ENCODE measurements around the gene PPP1R3C. TPM values are rescaled to one million over a fixed set of nuclear protein-coding genes. Genes with fewer than 3 reads are reported as not detected.

The PPP1R3C gene
- total RNA-seq, 2 experiments from 2014 or later: not detected

GRCh38 chr10:91629715-91630549 lies 2.9 kb downstream of the PPP1R3C start:
- H3K79me2 ChIP-seq (ENCODE audit: insufficient read depth, low read depth, low read length): no peaks in the 10 kb centered on the region
- H3K4me1 ChIP-seq (ENCODE audit: insufficient read depth, low read length, poor library complexity, severe bottlenecking): no peaks in the 10 kb centered on the region
- H3K9me3 ChIP-seq (ENCODE audit: low read length): no peaks in the 10 kb centered on the region
- intact Hi-C loops (cut with micrococcal nuclease; ENCODE audit: unreplicated experiment): no loop called here
- BruUV-seq (replicated peaks): no TSS peak
- no peaks in the 10 kb centered on the region for H4K20me1 ChIP-seq (ENCODE audit: insufficient read depth, low read length)
- no peak overlapping the region for H3K4me3 ChIP-seq (ENCODE audit: low read depth, low read length, poor library complexity, severe bottlenecking)
- no peak overlapping the region for H2AFZ ChIP-seq (ENCODE audit: low read length)
- TF ChIP-seq CTCF (conservative IDR thresholded peaks at IDR 0.05; ENCODE audit: low read length) (no peak), EZH2phosphoT487 (IDR thresholded peaks at IDR 0.05; ENCODE audit: borderline replicate concordance, low read depth, low read length) (no peak)
- H3K9me2 ChIP-seq (ENCODE audit: insufficient read depth, low read length): no peaks in the 10 kb centered on the region
- POLR2A ChIA-PET: no interaction called here
- H3K36me3 ChIP-seq (ENCODE audit: insufficient read depth, low read length): no peaks in the 10 kb centered on the region
- no peak overlapping the region for H3K4me2 ChIP-seq (ENCODE audit: low read length)
- CTCF ChIA-PET (ENCODE audit: unreplicated experiment): no interaction called here
- no peak for DNase-seq (ENCODE audit: low spot score)
- no peak overlapping the region for H3K27ac ChIP-seq (ENCODE audit: low read depth, low read length, poor library complexity, severe bottlenecking)

GRCh38 chr10:91628383-91628782 lies 4.5 kb downstream of the PPP1R3C start:
- H3K4me3 ChIP-seq (ENCODE audit: low read depth, low read length, poor library complexity, severe bottlenecking): no peak overlapping the region
- no TSS peak for BruUV-seq (replicated peaks)
- no peaks in the 10 kb centered on the region for H3K9me2 ChIP-seq (ENCODE audit: insufficient read depth, low read length)
- no peak overlapping the region for H3K27ac ChIP-seq (ENCODE audit: low read depth, low read length, poor library complexity, severe bottlenecking)
- TF ChIP-seq CTCF (conservative IDR thresholded peaks at IDR 0.05; ENCODE audit: low read length) (no peak), EZH2phosphoT487 (IDR thresholded peaks at IDR 0.05; ENCODE audit: borderline replicate concordance, low read depth, low read length) (no peak)
- H4K20me1 ChIP-seq (ENCODE audit: insufficient read depth, low read length): no peaks in the 10 kb centered on the region
- no peaks in the 10 kb centered on the region for H3K4me1 ChIP-seq (ENCODE audit: insufficient read depth, low read length, poor library complexity, severe bottlenecking)
- H3K36me3 ChIP-seq (ENCODE audit: insufficient read depth, low read length): no peaks in the 10 kb centered on the region
- no peaks in the 10 kb centered on the region for H3K79me2 ChIP-seq (ENCODE audit: insufficient read depth, low read depth, low read length)
- ChIA-PET CTCF (ENCODE audit: unreplicated experiment) (no interaction called here), POLR2A (interaction anchor here (1.3 kb wide), 1 partner anchor 15 kb away, joined by 3 read pairs; no protein-coding TSS in a partner anchor)
- no peak for DNase-seq (ENCODE audit: low spot score)
- no peak overlapping the region for H3K4me2 ChIP-seq (ENCODE audit: low read length)
- no peak overlapping the region for H2AFZ ChIP-seq (ENCODE audit: low read length)
- intact Hi-C loops (cut with micrococcal nuclease; ENCODE audit: unreplicated experiment): no loop called here
- H3K9me3 ChIP-seq (ENCODE audit: low read length): no peaks in the 10 kb centered on the region

Data from OCI-LY7 (cell line).